Glutamatergic neuron (in vitro differentiated cells): ENCODE data around the gene MB. TPM values are rescaled to one million over a fixed set of nuclear protein-coding genes. Genes with fewer than 3 reads are reported as not detected.

Experiments used
- DNase-seq: peaks from one replicate; pipeline ENCODE4 v3.0.0; 2022
- H3K27ac Mint-ChIP-seq: one replicate; pipeline ENCODE4 v1.8.0; 2020; ENCODE audit warnings: mild to moderate bottlenecking, mixed read lengths, inconsistent platforms; ENCODE audit not compliant: unreplicated experiment
- H3K27me3 Mint-ChIP-seq: one replicate; pipeline ENCODE4 v1.8.0; 2020; ENCODE audit warnings: mild to moderate bottlenecking, moderate library complexity, mixed read lengths, inconsistent platforms; ENCODE audit not compliant: unreplicated experiment
- H3K36me3 Mint-ChIP-seq: one replicate; pipeline ENCODE4 v1.8.0; 2020; ENCODE audit warnings: mild to moderate bottlenecking, mixed read lengths, inconsistent platforms; ENCODE audit not compliant: unreplicated experiment
- H3K4me1 Mint-ChIP-seq: one replicate; pipeline ENCODE4 v1.8.0; 2020; ENCODE audit warnings: mild to moderate bottlenecking, low read depth, mixed read lengths, inconsistent platforms; ENCODE audit not compliant: unreplicated experiment
- H3K4me3 Mint-ChIP-seq: one replicate; pipeline ENCODE4 v1.8.0; 2020; ENCODE audit warnings: mild to moderate bottlenecking, mixed read lengths, inconsistent platforms; ENCODE audit not compliant: unreplicated experiment
- H3K9me3 Mint-ChIP-seq: one replicate; pipeline ENCODE4 v1.8.0; 2020; ENCODE audit warnings: mild to moderate bottlenecking, moderate library complexity, mixed read lengths, inconsistent platforms; ENCODE audit not compliant: unreplicated experiment
- CTCF ChIP-seq: fragments of 200-600 bp; sonication (generic); IDR thresholded peaks from one replicate; pipeline ENCODE4 v1.5.0; 2021; ENCODE audit not compliant: partially characterized antibody, unreplicated experiment
- total RNA-seq: library from RNA; stranded (reverse); fragmentation: NEBNext Ultra II Directional; extraction: Animal tissue kit (Norgen Biotek cat#: 25700); gene quantifications from one replicate; pipeline ENCODE4 v1.2.1, GENCODE V29; 2021; ENCODE audit not compliant: unreplicated experiment

Gene MB
- total RNA-seq, 1 donor from 2014 or later, result not detected

- peak; percentile 61 for DNase-seq
- peaks cover 4% of the 10 kb centered on the region for H3K4me1 Mint-ChIP-seq
Measured at GRCh38 chr22:35582861-35583670, 34.1 kb downstream of the MB start.

DNA sequence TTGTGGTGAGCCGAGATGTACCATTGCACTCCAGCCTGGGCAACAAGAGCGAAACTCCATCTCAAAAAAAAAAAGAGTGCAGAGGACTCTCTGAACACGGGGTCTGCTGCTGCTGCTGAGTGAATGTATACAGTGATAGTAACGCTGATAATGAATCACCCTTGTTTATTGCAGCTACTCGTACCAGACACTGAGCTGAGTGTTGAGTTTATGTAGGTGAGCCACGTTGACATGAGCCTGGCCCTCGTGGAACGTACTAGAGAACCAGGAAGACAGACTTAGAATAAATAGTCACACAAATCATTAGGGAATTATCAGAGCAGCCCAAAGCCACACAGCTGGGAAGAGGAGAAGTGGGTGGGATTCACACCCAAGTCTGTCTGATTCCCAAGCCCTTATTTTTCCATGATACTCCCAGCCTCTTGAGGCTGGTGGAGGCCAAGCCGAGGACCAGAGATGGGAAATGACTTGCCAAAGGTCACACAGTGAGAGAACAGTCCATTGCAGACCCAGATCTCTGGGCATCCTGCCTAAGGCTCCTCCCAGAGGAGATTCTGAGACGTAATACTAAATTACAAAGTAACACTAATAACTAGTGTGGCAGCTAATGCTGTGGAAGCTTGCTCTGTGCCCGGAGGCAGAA lies 34.8 kb downstream of the MB start:
- H3K27ac Mint-ChIP-seq, result no peak overlapping the region
- H3K36me3 Mint-ChIP-seq, result no peaks in the 10 kb centered on the region
- peaks cover 4% of the 10 kb centered on the region for H3K4me1 Mint-ChIP-seq
- no peak overlapping the region for H3K4me3 Mint-ChIP-seq
- H3K27me3 Mint-ChIP-seq, result peaks cover 10% of the 10 kb centered on the region
- no peak for DNase-seq
- TF ChIP-seq CTCF, result no peak
- H3K9me3 Mint-ChIP-seq, result no peaks in the 10 kb centered on the region

More at GRCh38 chr22:35582861-35583670, 34.1 kb downstream of the MB start:
- no peak overlapping the region for H3K4me3 Mint-ChIP-seq
- peak; percentile 82 for TF ChIP-seq CTCF
- peaks cover 10% of the 10 kb centered on the region for H3K27me3 Mint-ChIP-seq
- H3K9me3 Mint-ChIP-seq, result no peaks in the 10 kb centered on the region
- no peak overlapping the region for H3K27ac Mint-ChIP-seq
- no peaks in the 10 kb centered on the region for H3K36me3 Mint-ChIP-seq

DNA sequence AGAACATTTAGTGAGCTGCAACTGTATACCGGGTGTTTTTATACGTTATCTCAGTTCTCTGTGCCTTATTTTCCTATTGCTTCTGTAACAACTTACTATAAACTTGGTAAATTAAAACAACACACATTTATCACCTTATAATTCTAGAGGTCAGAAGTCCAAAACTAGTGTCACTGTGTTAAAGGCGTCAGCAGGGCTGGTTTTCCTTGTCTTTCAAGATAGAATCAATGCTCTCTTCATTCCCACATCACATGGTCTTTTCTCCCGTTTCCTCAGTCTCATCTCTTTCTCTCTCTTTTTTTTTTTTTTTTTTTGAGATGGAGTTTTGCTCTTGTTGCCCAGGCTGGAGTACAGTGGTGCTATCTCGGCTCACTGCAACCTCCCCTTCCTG lies 36.1 kb downstream of the MB start:
- Mint-ChIP-seq H3K9me3 (peaks cover 2% of the 10 kb centered on the region), H3K4me3 (no peak overlapping the region), H3K36me3 (no peaks in the 10 kb centered on the region), H3K4me1 (no peaks in the 10 kb centered on the region), H3K27me3 (peaks cover 7% of the 10 kb centered on the region), H3K27ac (no peak overlapping the region)
- DNase-seq, result no peak
- TF ChIP-seq CTCF, result no peak

GRCh38 chr22:35580351-35581022 lies 36.6 kb downstream of the MB start:
- H3K4me1 Mint-ChIP-seq, result no peaks in the 10 kb centered on the region
- TF ChIP-seq CTCF, result no peak
- no peak overlapping the region for H3K27ac Mint-ChIP-seq
- no peaks in the 10 kb centered on the region for H3K36me3 Mint-ChIP-seq
- H3K9me3 Mint-ChIP-seq, result peaks cover 2% of the 10 kb centered on the region
- no peak for DNase-seq
- H3K4me3 Mint-ChIP-seq, result no peak overlapping the region
- H3K27me3 Mint-ChIP-seq, result peaks cover 6% of the 10 kb centered on the region
